Measurements from ENCODE around the gene ZKSCAN7.
"Not testable (repeated sequence)": the region's sequence is repeated elsewhere in the genome, so short reads cannot be mapped to it uniquely, and the experiment has no call there.

GRCh38 chr3:44578924-44579515, 24.0 kb downstream of the ZKSCAN7 start:
- not testable (repeated sequence) for TF ChIP-seq POLR2AphosphoS5 (IDR thresholded peaks at IDR 0.05; ENCODE audit: low read depth); SPI1 (IDR thresholded peaks at IDR 0.05; ENCODE audit: borderline replicate concordance, low read depth); CTCF (IDR thresholded peaks at IDR 0.05; ENCODE audit: insufficient read depth, low read length); GABPA (IDR thresholded peaks at IDR 0.05; ENCODE audit: low read depth); REST (IDR thresholded peaks at IDR 0.05; ENCODE audit: insufficient replicate concordance, low read depth)

Data from HL-60 (cell line).